NT2/D1 (cell line): Measurements from ENCODE around the gene SHISA3.

Source experiments
- DNase-seq: peaks from one replicate; pipeline ENCODE4 v3.0.0-alpha.2; 2011; ENCODE audit warnings: low read depth, low spot score
- H3K27me3 ChIP-seq: 2 replicates; pipeline ENCODE4 v1.6.0; 2011; ENCODE audit warnings: mild to moderate bottlenecking; ENCODE audit not compliant: insufficient read length, insufficient read depth
- H3K36me3 ChIP-seq: 2 replicates; pipeline ENCODE4 v1.6.1; 2011; ENCODE audit warnings: mild to moderate bottlenecking, low read length, mixed read lengths; ENCODE audit not compliant: insufficient read depth, insufficient read length
- H3K4me1 ChIP-seq: 2 replicates; pipeline ENCODE4 v1.5.1; 2011; ENCODE audit not compliant: insufficient read depth, insufficient read length
- H3K4me3 ChIP-seq: 2 replicates; pipeline ENCODE4 v1.5.1; 2011; ENCODE audit warnings: low read depth; ENCODE audit not compliant: insufficient read length
- H3K9ac ChIP-seq: 2 replicates; pipeline ENCODE4 v1.6.0; 2011; ENCODE audit warnings: low read depth; ENCODE audit not compliant: insufficient read length
- H3K9me3 ChIP-seq: 2 replicates; pipeline ENCODE4 v1.5.1; 2011; ENCODE audit warnings: mild to moderate bottlenecking, low read length; ENCODE audit not compliant: insufficient read depth
- SUZ12 ChIP-seq: IDR thresholded peaks from 2 replicates; pipeline ENCODE4 v1.6.1; 2011; ENCODE audit not compliant: insufficient read length, insufficient read depth; ENCODE audit errors: extremely low read depth
- YY1 ChIP-seq: IDR thresholded peaks from 2 replicates; pipeline ENCODE4 v1.6.1; 2011; ENCODE audit not compliant: insufficient read length, insufficient read depth
- ZNF274 ChIP-seq: IDR thresholded peaks from 2 replicates; pipeline ENCODE4 v1.6.1; 2011; ENCODE audit warnings: mild to moderate bottlenecking, low read depth, low read length

Gene SHISA3

DNA sequence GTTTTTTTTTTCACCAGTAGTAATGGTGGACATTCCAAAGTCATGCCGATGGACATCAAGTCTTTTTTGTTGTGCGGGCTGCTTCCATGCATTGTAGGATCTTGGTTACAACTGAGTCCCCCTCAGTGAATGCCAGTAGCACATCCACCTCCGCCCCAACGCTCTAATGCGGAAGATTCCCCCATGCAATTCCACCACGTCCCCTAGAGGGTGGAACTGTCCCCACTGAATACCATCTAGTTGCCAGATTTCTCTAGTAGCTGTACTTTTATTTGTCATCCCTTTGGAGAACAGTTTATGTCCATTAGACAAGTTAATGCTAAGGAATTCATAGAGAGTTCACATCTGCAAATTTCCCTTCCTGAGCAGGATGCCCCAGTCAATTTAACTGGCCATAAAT lies 6.7 kb downstream of the SHISA3 start:
- H3K9ac ChIP-seq, result no peak overlapping the region
- H3K4me3 ChIP-seq, result no peak overlapping the region
- TF ChIP-seq YY1 (no peak), SUZ12 (no peak), ZNF274 (no peak)
- H3K9me3 ChIP-seq, result no peaks in the 10 kb centered on the region
- H3K36me3 ChIP-seq, result no peaks in the 10 kb centered on the region
- no peaks in the 10 kb centered on the region for H3K4me1 ChIP-seq
- no peak for DNase-seq
- peaks cover 25% of the 10 kb centered on the region for H3K27me3 ChIP-seq

DNA sequence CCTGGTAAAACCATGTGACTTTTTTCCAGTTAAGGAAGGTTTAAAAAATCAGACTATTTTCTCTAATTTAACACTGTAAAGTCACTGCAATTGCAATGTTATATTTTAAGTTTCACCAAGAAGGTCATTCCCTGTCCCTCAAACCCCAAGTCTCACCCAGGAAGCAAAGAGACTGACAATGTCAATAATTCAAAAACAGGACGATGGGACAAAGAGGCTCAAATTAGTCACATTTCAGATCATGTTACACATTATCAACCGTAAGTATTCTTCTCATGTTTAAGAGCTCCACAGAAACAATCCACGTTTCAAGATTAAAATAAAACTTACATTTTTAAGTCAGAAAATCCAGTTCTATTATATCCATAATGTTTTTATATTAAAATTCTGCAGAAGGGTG lies 13.2 kb downstream of the SHISA3 start:
- no peak for TF ChIP-seq YY1
- Histone ChIP-seq H3K4me1 (no peaks in the 10 kb centered on the region), H3K4me3 (no peak overlapping the region), H3K9me3 (no peaks in the 10 kb centered on the region), H3K27me3 (no peaks in the 10 kb centered on the region), H3K9ac (no peak overlapping the region), H3K36me3 (no peaks in the 10 kb centered on the region)
- DNase-seq, result no peak

DNA sequence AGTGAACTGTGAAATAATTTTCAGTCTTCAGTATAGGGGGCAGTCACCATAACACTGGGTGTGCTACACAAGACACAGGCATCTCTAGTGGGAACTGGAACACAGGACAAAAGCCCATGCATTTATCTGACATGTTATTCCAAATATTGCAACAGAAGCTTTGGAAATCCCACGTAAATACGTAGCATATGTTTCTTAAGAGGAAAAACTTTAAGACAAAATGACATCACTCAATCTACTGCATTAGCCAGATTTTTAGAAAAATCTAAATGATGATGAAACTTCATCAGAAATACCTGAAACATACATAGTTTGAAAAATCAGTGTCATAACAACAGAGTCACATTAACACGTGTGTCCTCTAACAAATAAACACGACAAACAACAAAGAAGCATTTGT lies 14.5 kb downstream of the SHISA3 start:
- Histone ChIP-seq H3K27me3 (no peaks in the 10 kb centered on the region), H3K4me1 (no peaks in the 10 kb centered on the region), H3K9me3 (no peaks in the 10 kb centered on the region), H3K4me3 (no peak overlapping the region), H3K36me3 (no peaks in the 10 kb centered on the region), H3K9ac (no peak overlapping the region)
- DNase-seq, result no peak
- TF ChIP-seq YY1 (no peak), ZNF274 (no peak)

DNA sequence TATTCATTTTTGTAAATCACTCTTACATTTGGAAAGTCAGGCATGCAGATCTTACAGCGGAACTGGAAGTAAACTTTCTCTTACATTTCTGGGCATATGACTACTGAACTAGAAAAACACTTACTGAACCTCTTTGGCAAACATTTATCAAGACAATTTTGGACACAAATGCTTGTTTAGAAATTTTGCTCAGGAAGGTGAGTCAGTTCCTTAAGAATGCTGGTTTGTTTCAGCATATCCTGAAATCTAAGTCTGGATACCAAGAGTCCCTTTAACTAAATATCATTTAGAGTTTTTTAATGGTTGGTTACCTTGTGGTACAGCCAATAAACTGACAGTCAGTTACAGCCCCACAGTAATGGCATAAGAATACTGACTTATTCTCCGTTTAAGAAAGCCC lies 15.0 kb downstream of the SHISA3 start:
- Histone ChIP-seq H3K4me1 (no peaks in the 10 kb centered on the region), H3K27me3 (no peaks in the 10 kb centered on the region), H3K36me3 (no peaks in the 10 kb centered on the region), H3K9me3 (no peaks in the 10 kb centered on the region), H3K4me3 (no peak overlapping the region), H3K9ac (no peak overlapping the region)
- TF ChIP-seq YY1 (no peak), ZNF274 (no peak), SUZ12 (no peak)
- no peak for DNase-seq

DNA sequence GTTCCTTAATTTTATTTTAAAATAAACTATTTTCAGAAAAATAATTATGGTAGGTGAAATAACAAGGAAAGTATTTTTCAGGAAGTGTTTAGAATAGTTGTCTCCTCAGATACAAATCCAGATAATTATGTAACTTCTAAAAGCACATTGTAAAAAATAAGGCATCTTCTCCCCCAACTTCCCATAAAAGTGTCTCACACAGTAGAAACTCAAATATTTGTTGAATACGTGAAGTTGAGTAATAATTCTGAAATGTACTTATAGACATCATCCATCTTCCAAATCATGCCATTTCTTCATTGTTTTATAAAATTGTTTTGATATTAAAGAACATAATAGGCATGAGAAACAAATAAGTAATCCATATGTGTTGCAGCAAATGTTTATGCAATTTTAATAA lies 18.0 kb downstream of the SHISA3 start:
- Histone ChIP-seq H3K4me1 (no peaks in the 10 kb centered on the region), H3K4me3 (no peak overlapping the region), H3K9ac (no peak overlapping the region), H3K36me3 (no peaks in the 10 kb centered on the region), H3K9me3 (no peaks in the 10 kb centered on the region), H3K27me3 (no peaks in the 10 kb centered on the region)
- TF ChIP-seq YY1, result no peak
- TF ChIP-seq ZNF274, result no peak
- no peak for TF ChIP-seq SUZ12
- DNase-seq, result no peak

DNA sequence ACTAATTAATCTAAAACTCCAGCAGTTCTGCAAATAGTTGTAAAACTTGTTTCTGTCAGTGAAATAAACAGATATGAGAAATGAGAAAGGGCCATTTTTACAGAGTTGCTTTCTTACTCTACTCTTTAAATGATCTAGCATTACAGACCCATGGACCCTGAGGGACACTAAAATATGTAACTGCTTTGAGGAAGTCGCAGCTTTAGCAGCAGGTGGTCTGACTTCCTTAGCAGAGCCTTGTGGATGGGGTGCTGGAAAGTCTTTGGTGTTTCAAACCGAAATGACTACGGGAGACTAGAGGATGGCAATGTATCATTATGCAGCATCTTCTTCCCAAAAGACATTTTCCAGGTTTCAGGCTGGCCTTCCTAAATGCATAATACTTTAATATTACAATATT lies 18.7 kb downstream of the SHISA3 start:
- DNase-seq, result no peak
- Histone ChIP-seq H3K4me1 (no peaks in the 10 kb centered on the region), H3K4me3 (no peak overlapping the region), H3K36me3 (no peaks in the 10 kb centered on the region), H3K9me3 (no peaks in the 10 kb centered on the region), H3K9ac (no peak overlapping the region), H3K27me3 (no peaks in the 10 kb centered on the region)
- TF ChIP-seq ZNF274 (no peak), SUZ12 (no peak), YY1 (no peak)

DNA sequence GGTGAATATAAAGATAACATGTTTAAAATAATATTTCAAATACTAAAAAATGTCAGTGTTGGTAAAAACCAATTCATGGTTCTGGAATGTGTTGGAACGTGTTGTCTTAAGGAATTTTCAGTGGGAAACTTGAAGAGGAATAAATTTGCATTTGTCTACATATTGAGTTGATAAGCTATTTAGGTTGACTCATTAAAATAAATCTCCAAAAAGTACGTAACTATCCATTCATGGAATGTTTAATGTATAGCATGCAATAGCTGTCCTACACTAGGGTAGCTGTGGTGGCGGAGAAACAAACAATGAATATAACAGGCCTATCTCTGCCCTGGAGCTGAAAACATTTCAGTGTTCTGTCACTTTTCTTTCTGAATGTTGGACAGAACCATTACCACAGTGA lies 20.3 kb downstream of the SHISA3 start:
- no peak overlapping the region for H3K4me3 ChIP-seq
- H3K27me3 ChIP-seq, result no peaks in the 10 kb centered on the region
- H3K4me1 ChIP-seq, result no peaks in the 10 kb centered on the region
- no peaks in the 10 kb centered on the region for H3K36me3 ChIP-seq
- no peak overlapping the region for H3K9ac ChIP-seq
- DNase-seq, result no peak
- TF ChIP-seq ZNF274, result no peak
- TF ChIP-seq SUZ12, result no peak
- no peak for TF ChIP-seq YY1
- H3K9me3 ChIP-seq, result no peaks in the 10 kb centered on the region

DNA sequence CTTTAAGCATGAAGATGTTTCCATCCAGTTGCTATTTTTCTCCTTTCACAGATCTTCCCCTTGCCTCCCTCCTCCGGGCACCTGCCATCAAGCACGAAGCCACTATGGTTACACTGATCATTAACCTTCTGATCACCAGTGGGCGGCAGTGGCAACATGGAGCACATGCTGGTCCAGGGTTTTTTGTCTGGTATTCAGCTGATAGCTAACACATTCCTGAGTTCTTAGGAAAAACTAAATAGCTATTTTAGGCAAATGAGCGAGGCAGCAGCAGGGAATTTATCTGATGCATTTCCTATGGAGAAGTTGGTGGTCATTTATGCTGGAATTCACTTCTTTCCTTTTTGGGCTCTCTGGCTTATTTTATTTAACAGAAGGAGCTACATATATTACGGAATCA lies 22.9 kb downstream of the SHISA3 start:
- TF ChIP-seq ZNF274, result no peak
- TF ChIP-seq SUZ12, result no peak
- no peak for TF ChIP-seq YY1
- Histone ChIP-seq H3K9me3 (no peaks in the 10 kb centered on the region), H3K27me3 (no peaks in the 10 kb centered on the region), H3K4me1 (no peaks in the 10 kb centered on the region), H3K9ac (no peak overlapping the region), H3K36me3 (no peaks in the 10 kb centered on the region), H3K4me3 (no peak overlapping the region)
- DNase-seq, result no peak
